Measurements from ENCODE around the gene CNTFR.

CNTFR gene

DNA sequence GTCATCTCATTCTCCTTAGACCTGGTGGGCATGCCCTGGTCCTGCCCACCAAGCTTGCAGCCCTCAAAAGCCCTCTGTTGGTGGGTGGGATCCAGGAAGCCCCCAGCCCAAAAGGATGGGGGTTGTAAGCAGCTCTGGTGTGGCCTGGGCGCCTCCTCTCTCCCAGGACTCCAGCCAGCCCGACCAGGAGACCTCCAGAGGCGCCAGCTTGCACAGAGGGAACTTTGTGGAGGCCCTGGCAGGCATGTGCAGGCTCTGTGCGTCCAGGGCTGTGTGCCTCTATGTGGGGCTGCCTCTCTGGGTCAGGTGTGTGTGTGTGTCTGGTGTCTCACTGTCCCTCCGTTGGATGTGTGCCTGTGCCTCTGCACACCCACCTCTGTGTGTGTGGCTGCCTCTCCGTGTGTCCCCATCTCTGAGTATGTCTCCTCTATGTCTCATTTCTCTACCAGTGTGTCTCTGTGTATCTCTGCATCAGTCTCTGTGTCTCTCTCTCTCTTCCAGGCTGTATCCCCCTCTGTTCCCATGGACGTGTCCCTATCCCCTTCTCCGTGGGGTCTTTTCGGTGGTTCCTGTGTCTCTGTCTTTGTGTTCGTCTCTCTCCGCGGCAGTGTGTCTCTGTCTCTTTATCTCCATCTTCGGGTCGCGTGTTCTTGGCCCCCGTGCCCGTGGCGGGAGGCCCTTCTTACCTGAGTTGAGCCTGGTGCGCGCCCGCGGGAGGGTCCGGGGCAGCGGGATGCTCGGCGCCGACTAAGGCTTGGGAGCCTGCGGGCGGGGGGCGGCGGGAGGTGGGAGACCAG is 67.2 kb downstream of the CNTFR start:
- DNase-seq = no peak

DNA sequence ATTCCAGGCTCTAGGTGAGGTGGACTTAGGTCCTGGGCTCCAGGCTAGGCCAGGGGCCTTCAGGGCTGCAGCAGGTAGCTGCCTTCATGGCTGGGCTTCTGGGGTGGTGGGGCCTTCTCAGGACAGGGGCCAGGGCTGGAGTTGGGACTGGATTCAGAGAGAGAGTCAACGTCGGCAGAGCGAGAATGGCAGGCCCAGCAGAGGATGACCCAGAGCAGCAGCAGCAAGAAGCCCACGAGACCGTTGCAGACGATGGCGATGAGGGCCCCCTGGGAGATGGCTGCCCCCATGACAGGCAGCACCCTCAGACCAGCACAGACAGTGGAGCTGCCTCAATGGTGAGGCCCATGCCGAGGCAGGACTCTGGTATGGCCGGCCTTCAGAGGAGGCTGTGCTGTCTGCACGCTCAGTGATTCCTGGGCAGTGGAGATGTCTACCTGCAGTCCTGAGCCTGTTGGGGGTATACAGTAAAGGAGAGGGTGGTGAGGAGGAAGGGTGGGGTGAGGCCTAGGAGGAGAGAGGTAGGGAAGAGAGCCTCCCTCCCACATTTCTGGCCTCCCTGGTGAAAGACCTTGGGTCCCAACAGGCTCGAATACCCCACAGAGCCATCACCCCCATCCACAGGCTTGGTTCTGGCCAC is 68.0 kb downstream of the CNTFR start:
- DNase-seq = no peak

GRCh38 chr9:34520505-34521385 is 68.8 kb downstream of the CNTFR start:
- no peak for DNase-seq

DNA sequence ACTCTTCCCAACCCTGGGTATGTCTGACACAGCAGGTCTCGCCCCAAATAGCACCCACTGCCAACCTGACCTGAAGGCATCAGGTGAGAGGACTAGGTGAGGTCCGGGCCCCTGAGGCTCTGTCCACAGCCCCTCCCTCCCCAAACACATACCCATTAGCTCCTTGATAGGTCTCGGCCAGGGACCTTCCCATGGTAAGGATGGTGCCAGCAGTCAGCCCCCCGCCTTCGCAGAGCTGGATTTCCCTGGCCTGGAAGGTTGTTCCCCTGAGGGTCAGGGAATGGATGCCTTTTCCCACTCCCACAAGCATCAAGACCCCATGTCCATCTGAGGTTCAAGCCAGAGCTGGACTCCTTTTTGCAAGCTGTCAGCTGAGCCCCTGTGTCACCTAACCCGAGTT is 69.4 kb downstream of the CNTFR start:
- DNase-seq = no peak

DNA sequence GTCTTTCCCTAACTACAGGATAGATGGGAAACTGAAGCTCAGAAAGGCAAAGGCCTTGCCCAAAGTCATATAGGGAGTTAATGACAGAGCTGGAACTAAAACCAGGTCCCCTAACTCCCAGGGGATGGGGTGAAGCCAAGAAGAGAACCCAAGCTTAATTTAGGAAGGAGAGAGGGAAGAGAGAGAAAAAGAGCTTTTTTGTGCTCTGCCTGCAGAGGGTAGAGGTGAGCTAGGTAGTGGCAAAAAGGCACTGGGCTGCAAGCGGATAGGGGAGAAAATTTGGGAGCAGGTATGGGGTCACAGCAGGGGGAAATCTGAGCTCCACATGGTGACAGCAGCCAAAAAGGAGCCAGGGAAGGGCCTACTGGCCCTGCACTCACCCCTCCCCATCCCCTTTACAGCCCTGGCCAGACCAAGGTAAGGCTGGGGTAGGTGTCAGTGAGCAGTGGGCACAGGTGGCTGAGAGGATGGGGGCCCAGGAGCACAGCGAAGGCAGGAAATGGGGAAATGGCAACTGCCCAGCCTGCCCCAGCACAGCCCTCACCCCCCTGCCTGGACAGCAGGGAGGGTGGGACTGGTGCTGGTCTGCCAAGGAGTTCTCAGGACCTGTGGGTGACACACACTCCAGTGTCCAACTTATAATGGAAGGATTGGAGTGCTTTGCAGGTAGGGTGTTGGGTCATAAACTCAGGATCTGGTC is 70.1 kb downstream of the CNTFR start:
- no peak for DNase-seq

DNA sequence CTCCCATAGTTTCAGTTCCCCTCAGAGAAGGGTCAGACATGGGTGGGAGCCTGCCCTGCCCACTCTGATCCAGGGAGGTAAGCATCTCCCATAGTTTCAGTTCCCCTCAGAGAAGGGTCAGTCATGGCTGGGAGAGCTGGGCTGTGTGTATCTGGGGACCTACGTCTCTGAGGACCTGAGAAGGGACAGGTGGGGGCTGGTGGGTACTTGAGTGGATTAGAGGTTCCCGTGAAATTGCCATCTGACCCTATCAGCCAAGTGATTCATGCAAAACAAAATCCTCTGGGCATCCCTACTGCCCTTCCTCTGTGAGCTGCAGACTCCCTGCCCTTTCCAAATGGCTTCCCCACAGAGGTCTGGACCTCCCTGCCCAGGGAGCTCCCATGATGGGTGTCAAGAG is 70.6 kb downstream of the CNTFR start:
- no peak for DNase-seq

DNA sequence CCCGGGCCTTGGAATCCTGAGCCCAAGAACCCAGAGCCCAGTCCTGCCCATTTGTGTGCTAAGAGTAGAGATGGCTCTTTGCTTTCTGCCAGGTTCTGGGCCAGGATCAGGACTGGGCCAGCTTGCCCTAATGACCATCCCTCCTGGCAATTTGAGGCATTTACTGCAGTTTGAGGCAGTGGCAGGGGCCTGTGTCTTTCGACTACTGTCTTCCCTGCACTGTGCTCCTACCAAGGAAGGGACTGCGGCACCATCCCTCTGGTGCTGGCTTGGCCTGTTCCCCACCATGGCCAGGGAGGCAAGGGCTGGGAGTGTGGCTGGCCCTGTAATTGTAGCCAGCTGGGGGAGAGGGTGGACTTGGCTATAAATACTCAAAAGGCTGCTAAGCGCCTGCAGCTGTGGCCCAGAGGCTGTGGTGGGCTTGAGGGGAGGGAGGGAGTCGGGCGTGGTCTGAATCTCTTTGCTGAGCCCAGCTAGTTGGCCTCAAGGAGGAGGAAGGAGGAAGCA is 71.4 kb downstream of the CNTFR start:
- DNase-seq = peak; percentile 43

DNA sequence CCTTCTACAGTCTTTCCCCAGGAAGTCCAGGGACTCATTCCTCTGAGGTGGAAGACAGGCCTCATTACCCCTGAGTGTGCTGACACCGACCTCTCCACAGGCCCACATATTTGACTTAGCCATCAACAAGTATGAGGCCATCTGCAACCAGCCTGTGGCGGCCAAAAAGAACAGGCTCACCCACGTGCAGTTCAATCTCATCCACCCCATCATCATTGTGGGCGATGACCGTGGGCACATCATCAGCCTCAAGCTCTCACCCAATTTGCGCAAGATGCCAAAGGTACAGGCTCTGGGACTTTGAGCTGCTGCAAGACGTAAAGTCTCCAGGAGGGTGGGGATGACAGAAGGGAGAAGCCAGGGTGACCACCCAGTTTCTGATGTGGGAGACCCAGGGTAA is 72.3 kb downstream of the CNTFR start:
- DNase-seq = no peak

DNA sequence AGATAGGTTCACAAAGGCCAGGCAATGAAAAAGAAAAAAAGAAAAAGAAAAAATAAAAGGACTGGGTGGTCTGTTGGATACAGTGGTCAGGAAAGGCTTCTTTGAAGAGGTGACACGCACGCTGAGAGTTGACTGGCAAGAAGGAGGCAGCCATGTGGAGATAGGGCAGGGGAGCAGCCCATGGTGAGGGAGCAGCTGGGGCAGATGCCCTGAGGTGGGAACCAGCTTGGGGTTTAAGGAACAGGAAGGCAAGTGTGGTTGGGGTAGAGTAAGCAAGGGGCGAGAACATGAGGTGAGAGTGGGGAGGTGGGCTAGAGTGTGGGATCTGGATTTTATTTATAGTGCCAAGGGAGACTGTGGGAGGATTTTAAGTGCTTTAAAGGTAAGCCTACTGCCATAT is 73.6 kb downstream of the CNTFR start:
- no peak for DNase-seq

- no peak for DNase-seq
These were observed 74.7 kb downstream of the CNTFR start for GRCh38 chr9:34514816-34515215.

GRCh38 chr9:34514401-34514800 is 75.1 kb downstream of the CNTFR start:
- DNase-seq = no peak

DNA sequence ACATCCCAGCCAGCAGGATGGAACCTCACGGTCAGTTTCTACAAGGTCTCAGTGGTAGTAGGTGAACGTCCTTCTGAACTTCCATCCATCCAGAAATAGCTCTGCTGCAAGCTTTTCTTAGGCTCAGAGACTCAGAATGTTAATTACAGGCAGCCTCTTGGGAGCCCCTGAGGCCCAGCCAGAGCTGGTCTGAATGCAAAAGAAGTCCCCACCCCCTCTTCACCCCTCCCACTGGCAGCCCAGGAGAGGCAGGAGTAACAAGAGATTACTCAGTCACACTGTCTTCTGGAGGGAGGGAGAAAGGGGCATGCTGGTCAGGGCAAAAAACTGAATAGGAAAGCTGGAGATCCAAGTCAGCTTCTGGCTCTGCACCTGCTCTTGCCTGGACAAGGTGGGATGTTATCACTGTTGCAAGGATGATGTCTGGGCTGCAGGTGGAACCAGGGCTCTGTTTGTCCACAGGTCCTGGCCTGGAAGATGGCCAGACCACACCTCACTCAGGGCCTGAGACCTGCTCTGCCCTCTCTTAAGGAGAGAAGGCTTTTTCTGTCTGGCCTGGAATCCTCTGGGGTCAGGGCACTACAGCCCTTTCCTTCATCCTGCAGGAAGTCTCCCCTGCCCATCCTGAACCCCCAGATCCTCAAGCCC is 75.8 kb downstream of the CNTFR start:
- no peak for DNase-seq

DNA sequence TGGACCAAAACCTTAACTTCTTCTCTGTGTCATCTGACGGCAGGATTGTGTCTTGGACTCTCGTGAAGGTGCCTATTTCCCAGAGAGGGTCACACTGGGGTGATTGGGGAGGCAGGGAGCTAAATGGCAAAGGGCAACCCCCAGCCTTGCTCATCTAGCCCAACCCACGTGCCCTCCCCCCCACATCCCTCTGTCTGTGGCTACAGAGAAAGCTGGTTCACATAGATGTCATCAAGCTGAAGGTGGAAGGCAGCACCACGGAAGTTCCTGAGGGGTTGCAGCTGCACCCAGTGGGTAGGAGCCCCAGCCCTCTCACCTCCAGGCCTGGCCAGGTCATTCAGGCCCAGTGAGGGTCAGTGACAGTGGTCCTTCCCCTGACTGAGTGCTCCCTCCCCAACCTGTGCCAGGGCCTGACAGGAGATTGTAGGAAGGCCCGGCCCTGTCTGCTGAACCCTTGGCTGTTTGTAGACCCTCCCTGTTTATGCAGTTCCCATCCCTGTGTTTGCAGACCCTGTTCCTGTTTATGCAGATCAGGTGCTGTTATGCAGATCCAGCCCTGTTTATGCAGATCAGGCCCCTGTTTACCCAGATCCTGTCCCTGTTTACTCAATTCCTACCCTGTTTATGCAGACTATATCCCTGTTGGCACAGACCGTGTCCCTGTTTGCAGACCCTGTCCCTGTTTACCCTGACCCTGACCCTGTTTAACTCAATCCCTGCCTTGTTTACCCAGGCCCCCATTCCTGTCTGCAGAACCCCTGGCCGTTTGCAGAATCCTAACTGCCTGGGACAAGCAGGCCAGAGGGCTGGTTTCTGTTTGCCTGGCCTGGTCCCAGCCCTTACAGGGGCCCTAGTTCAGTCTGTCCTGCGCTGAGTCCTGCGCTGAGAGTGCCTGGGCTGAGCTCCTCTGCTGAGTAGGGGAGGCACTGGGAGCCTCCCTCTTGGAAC is 77.1 kb downstream of the CNTFR start:
- DNase-seq = no peak

DNA sequence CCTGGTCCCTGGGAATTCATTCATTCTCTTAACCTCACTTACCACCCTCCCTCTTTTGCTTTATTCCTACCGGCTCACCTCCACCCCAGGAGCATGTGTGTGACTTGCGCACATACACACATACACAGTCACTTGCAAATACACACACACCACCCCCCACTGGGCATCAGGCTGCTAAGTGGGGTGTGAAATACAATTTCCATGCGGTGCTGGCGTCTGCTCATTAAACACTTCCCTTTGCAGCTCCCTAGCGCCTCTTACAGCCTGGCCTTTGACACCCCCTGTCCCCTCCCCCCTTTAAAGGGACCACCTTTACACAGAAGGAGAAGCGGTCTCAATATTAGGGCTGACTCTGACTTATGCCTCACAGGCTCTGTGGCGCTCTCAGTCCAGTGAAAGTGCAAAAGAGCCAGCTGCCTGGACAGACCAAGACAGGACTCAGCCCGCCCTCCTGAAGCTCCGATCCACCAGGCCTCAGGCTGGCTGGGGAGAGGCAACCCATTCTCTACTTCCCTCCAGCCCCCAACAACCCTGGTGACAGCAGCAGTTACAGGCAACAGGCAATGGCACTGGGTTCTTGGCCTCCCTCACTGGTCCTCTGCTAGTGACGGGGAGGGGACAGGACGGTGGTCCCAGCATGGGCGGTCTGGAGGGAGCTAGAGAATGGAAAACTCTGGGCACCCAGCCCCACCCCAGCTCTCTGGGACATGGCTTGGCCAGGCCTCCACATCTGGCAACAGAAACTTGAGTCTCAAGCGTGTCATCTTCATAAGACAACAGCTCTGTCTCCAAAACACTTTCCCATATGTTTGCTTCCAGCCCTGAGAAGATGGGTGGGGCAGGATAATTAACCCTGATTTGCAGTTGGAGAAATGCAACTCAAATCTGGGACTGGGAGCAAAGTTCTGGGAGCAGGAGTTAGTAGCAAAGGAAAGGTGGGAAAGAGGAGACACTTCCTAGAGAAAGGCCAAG is 78.7 kb downstream of the CNTFR start:
- no peak for DNase-seq

GRCh38 chr9:34508951-34509350 is 80.6 kb downstream of the CNTFR start:
- DNase-seq = no peak

GRCh38 chr9:34508463-34508862 is 81.1 kb downstream of the CNTFR start:
- DNase-seq = no peak

DNA sequence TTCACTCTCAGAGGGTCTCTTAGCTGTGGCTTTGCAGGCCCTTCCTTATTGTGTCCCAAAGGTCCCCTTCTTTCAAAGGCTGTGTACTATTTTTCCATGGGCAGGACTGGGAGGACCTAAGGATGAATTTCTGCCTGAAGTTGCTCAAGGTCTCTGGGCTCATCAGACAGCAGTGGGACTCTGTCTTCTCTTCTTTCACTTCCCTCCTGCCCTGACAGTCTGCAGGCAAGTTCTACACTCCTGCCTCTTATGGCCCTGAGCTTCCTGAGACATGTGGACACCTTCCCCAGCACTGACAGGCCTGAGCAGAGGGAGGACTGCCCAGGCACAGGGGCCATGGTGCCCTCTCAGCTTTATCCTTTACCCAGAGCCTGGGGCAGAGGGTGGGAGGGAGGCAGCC is 81.6 kb downstream of the CNTFR start:
- DNase-seq = no peak

GRCh38 chr9:34507556-34507955 is 82.0 kb downstream of the CNTFR start:
- no peak for DNase-seq

GRCh38 chr9:34506623-34507022 is 82.9 kb downstream of the CNTFR start:
- DNase-seq = no peak
